ENCODE data around the gene LAMA3.
"Not testable (repeated sequence)": the region's sequence is repeated elsewhere in the genome, so short reads cannot be mapped to it uniquely, and the experiment has no call there.

The LAMA3 gene

DNA sequence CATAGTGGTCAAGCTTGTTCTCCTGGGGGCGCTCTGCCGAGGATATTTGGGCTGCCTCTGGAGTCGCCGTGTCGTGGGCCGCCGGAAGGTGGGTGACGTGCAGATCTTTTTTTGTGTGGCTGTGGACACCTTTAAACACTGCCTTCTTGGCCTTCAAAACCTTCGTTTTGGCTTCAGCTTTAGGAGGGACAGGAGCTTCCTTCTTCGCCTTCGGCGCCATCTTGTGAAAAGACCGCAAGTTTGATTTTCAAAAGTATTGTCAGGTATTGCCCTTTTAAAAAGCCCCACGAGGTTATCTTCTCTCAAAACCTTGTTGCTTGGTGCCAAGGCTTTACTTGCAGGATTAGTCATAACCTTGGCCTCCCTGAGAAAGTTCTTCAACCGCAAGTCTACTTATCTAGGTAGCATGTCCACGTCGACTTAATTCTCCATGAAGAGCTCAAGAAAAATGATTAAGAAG is 20.8 kb downstream of the LAMA3 start:
- no peak for DNase-seq

- no peak for DNase-seq
Observed at GRCh38 chr18:23710946-23711345, 21.7 kb downstream of the LAMA3 start.

DNA sequence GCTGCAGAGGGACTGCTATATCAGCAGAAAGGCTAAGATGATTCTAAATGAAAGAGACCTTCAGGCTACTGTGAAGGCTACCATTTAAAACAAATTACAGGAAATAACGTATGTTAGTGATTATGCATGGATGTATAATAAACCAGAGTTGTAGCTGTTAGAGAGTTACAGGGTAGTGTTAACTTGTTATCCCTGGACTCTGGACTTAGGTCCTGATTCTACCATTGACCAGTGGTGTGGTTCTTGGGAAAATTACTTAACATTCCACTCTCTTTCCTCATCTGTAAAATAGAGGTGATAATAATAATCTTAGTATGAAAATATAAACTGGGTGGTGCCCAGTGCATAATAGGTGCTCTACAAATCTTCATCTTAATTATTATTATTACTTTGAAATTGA is 22.2 kb downstream of the LAMA3 start:
- no peak for DNase-seq

DNA sequence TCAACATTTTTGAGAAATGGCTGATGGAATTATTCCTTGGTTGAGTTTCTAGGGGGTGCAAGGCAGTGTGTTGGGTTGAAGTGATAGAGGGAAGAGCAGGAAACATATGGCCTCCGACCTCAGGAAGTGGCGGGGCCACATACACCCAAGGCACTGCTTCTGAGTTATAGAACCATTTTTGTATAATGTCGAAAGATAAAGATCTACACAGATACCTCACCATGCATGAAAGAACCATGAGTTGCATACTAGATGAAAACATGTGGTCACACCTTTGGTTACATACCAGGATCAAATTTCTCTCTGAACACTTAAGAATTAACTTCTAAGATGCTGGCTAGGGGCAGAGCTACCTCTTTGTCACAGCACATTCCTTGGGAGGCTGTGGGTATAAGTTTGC is 23.2 kb downstream of the LAMA3 start:
- peak in 1 of 2 donors; percentile 28 for DNase-seq

DNA sequence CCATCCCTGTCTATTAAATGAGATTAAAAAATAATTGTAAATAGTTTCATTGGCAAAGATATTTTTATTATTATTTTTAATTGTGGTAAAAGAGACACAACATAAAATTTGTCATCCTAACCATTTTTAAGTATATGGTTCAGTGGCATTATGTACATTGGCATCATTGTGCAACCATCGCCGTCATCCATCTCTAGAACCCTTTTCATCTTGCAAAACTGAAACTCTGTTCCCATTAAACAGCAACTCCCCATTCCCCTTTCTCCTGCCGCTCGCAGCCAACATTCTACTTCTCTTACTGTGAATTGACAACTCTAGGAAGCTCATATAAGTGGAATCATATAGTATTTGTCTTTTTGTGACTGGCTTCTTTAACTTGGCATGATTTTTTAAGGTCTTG is 25.3 kb downstream of the LAMA3 start:
- no peak for DNase-seq

DNA sequence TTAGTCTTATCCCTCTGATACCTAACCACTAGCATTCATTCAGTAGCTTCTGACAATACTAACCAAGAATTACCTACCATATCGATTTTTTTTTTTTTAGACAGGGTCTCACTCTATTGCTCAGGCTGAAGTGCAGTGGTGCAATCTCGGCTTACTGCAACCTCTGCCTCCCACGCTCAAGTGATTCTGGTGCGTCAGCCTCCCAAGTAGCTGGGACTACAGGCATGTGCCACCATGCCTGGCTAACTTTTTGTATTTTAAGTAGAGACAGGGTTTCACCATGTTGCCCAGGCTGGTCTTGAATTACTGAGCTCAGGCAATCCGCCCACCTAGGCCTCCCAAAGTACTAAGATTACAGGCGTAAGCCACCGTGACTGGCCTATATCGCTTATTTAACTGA is 26.8 kb downstream of the LAMA3 start:
- not testable (repeated sequence) for DNase-seq

GRCh38 chr18:23716516-23716915 is 27.3 kb downstream of the LAMA3 start:
- DNase-seq, result no peak

GRCh38 chr18:23716966-23717365 is 27.7 kb downstream of the LAMA3 start:
- no peak for DNase-seq

- no peak for DNase-seq
Observed at GRCh38 chr18:23718243-23718720, 29.0 kb downstream of the LAMA3 start.

DNA sequence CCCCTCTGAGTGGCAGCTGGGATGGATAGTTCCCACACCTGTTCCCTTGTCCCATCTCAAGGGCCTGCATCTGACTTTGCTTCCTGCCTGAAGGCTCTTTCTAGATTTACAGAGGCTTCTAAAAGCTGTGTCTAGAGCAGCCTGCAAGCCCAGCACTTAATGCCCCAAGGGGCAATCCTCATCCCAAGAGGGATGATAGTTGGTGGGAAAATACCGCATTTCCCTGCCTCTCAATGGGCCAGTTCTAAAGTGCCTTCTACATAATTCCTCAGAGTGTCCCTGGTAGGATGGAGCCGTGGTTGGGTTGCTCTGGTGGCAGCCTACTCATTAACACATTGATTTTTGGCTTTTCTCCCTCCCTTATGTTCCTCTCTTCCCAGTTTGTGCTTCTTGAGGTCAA is 29.5 kb downstream of the LAMA3 start:
- DNase-seq, result no peak

DNA sequence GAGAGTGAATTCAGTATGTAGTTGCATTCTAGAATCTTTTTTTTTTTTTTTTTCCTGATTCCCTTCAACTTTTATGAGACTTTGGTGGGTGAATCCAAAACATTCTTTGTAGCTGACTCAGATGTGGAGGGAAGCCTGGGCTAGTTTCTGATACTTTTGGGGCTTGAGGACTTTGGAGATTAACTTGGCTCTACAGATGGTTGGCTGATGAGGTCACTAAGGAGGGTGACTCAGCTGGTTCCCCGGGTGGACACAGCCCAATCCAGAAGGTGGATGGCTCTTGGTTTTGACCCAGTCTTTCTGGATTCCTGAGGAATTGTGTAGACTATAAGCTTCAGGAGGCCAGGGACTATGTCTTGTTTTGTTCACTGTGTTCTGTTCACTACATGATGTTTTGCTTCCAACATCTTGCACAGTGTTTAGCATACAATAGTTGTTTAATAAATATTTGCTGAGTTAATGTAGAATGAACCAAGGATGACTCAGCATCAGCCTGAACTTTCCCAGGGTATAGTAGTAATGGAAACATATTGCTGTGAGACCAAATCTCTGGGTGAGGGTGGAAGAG is 30.5 kb downstream of the LAMA3 start:
- no peak for DNase-seq

DNA sequence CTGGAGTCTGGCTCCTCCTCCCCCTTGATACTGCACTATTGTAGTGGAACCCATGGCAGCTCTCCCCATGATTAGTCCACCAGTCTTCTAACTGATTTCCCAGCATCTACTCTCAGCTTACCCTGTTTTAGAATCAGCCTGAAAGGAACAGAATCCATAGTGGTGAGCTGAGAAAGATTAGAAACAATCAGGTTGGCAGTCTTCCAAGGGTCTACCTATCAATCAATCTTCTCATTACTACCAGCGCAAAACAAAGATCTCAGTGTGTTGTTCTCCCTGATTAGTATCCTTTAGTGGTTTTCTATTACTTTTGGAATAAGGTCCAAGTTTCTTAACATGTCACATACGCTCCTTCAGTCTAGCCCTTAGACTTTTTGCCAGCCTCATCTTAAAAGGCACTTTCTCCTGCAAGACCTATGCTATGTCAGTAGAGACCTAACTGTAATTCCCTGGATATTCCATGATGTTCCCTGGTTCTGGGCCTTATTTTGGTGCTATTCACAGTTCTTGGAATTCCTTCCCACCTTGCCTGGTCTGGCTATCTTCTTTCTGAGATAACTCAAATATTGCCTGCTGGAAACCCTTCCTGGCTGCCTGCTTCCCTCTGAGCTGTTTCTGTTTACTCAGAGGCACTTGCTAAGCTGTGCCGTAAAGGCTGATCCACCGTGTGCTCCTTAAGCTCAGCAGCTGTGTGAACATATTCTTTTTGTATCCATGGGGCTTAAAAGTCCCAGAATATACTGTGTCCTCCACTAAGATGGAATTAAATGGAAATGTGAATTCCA is 32.6 kb downstream of the LAMA3 start:
- no peak for DNase-seq

DNA sequence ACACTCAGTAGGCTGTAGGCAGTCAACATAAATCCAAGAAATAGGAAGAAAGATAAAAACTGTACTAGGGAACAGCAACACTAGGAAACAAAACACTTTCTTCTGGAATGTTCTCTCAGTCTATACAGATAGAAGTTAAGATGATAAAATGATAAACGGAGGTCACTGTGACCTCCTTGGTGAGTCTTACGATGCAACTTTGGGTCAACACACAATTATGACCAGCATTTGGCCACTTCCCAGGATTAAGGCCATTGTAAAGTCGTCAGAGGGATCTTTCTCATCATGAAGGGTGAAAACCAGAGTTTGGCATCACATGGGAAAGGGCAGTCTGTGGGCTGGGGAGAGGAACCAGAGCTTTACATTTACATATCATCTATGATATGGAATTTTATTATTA is 33.4 kb downstream of the LAMA3 start:
- DNase-seq, result no peak

DNA sequence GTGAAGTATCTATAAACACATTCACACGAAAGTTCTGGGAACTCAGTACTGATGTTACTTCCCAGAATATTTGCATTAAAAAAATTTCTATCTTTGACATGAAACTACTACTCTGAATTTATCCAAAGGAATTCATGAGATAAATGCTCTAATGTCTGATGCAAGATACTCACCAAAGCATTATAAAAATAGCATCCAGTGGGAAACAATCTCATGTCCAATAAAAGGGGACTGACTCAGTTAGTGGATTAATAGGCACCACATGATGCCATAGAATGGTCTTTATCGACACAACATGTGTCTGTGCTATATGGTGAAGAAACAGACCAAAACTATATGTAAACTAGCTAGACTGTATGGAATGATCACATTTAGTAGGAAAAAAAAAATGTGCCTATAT is 33.9 kb downstream of the LAMA3 start:
- no peak for DNase-seq

DNA sequence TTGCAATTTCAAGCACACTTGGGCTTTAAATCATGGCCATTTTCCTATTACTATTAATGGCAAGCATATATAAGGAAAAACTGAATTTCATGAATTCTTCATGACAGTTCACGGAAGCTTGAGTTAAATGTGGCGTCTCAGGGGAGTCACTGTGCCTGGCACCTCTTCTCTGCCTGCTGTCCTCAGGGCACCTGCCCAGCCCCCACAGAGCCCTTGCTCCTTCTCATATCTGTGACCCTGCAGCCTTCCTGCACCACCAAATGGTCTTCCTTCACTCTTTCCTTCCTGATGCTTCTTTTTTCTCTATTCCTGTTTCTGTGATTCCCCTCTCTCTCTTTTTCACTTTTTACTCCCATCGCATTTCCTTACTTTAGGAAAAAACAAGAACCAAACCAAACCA is 35.4 kb downstream of the LAMA3 start:
- DNase-seq, result no peak

DNA sequence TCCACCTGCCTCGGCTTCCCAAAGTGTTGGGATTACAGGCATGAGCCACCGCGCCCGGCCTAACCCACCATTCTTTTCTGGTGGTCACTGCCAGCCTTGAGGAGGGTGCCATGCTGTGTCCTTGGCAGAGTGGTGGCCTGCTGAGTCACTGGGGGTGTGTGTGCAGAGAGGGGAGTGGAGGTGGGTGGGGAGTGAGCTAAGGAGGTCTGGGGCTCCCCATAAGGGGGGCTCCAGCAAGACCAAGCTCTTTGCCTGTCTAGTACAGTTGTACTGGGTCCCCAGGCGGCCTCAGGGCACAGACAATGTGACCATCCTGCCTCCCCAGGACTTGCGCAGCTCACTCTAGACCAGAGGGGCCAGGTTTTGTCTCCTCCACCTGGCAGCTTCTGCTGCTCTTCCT is 36.1 kb downstream of the LAMA3 start:
- no peak for DNase-seq

DNA sequence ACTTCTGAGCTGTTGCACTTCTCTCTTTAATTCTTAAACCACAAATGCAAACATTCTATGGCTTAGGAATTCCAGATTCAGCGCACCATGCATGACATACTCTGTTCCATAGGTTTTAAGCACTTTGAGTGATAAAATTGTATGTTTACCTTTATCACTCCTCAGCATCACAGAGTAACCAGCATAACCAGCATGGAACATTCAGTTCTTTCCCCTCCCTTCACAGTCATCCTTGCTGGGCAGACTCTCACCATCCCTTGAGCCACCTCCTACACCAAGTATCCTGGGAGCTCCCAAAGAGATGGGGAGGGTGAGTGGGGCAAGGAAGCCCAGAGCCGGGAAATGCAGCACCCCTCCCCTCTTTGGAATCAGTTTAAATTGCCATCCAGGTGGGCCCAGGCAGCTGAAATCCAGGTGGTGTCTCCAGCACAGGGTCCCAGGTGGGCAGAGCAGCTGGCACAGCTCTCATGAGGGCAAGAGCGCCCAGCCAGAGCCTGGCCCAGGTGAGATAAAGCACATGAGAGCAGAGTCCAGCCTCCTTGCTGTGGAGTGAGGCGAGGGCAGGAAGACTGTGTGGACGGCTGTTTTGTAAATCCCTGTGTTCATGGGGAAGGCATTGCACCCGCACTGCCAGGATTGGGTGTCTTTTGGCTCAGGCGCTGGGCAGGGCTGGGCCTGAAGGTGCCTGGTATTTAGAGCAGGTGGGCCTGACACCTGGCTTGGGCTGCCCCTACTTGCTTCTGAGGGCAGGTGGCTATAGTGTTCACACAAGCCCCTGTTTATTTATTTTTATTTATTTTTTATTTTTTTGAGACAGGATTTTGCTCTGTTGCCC is 36.8 kb downstream of the LAMA3 start:
- DNase-seq, result no peak

GRCh38 chr18:23727707-23728493 is 38.6 kb downstream of the LAMA3 start:
- no peak for DNase-seq

DNA sequence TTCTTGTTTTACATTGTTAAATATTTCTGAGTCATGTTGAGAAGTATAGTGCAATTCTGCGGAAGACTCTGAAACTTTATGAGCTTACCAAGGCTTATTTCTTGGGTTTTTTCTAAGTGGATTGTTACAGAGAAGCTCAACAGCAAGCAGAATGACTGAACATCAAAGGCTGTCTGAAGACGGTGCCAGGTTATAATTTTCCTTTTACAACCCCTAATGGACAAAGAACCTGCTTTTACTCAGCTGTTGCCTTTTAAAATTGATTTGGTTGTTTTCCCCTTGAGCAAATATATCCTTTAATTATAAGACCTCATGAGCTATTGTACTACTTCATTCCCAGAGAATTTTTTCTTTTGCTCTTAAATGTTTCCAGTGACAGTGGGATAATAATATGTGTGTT is 41.6 kb downstream of the LAMA3 start:
- no peak for DNase-seq

GRCh38 chr18:23731861-23732260 is 42.6 kb downstream of the LAMA3 start:
- no peak for DNase-seq

GRCh38 chr18:23732439-23732838 is 43.2 kb downstream of the LAMA3 start:
- no peak for DNase-seq

DNA sequence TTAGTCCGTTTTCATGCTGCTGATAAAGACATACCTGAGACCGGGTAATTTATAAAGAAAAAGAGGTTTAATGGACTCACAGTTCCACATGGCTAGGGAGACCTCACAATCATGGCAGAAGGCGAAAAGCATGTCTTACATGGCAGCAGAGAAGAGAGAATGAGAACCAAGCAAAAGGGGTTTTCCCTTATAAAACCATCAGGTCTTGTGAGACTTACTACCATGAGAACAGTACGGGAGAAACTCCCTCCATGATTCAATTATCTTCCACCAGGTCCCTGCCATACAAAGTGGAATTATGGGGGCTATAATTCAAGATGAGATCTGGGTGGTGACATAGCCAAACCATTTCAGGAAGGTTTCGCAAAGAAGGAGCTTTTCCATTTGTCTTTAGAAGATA is 44.0 kb downstream of the LAMA3 start:
- not testable (repeated sequence) for DNase-seq

GRCh38 chr18:23733895-23734294 is 44.6 kb downstream of the LAMA3 start:
- no peak for DNase-seq
